HAP-1 (cell line): ENCODE results near the gene PNCK.

ENCODE experiments used
- DNase-seq, 2 experiments: peaks; one replicate each; pipeline ENCODE4 v3.0.0-alpha.2; 2016 to 2020; ENCODE audit warnings: low spot score in 2 of 2
- H3K27me3 ChIP-seq: fragments of 250-450 bp; sonication (Bioruptor Pico); 2 replicates; pipeline ENCODE4 v1.5.1; 2020; ENCODE audit warnings: low read depth, mild to moderate bottlenecking, moderate library complexity
- H3K36me3 ChIP-seq: fragments of 250-450 bp; sonication (Bioruptor Pico); replicated peaks from 2 replicates; pipeline ENCODE4 v1.5.1; 2020; ENCODE audit warnings: mild to moderate bottlenecking
- H3K4me1 ChIP-seq: fragments of 250-450 bp; sonication (Bioruptor Pico); 2 replicates; pipeline ENCODE4 v1.5.1; 2020; ENCODE audit warnings: mild to moderate bottlenecking
- H3K4me3 ChIP-seq: fragments of 250-450 bp; sonication (Bioruptor Pico); 2 replicates; pipeline ENCODE4 v1.5.1; 2020; ENCODE audit warnings: mild to moderate bottlenecking, moderate library complexity
- H3K9me3 ChIP-seq: fragments of 250-450 bp; sonication (Bioruptor Pico); 2 replicates; pipeline ENCODE4 v1.5.1; 2020; ENCODE audit warnings: mild to moderate bottlenecking, moderate library complexity
- in situ Hi-C: fragments of 300-500 bp; cut with MboI; formaldehyde crosslinking; loops from 3 replicates; pipeline ENCODE4 v1.14.3; 2020; ENCODE audit warnings: low sequenced_read_pairs, inconsistent platforms, mixed read lengths

Gene PNCK

DNA sequence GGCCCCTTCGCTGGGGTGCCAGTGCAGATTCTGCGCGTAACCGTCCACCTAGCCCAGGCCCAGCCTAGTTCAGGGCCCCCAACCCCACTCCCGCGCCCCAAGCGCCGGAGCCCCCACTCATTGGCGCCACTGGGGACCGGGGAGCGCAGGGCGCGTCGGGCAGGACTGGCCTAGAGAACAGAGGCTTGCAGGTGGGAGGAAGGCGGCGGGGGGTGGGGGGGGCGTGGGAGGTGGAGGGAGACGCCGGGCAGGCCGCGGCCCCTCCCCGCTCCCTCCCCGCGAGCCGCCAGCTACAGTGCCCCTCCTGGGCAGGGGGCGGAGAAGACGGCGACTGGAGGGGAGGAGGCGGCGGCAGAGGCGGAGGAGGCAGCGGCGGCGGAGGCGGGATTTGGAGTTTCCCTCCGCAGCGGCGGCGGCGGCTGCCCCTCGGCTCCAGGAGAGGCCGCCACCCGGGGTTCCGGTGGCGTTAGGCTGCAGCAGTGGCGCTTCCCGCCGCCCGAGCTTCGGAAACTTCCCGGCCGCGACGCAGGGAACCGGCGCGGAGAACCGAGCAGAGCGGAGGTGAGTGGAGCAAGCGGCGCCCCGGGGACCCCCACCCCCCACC, 31.5 kb downstream of the PNCK start:
- H3K9me3 ChIP-seq = no peaks in the 10 kb centered on the region
- peak; percentile 62 to 85 for DNase-seq
- H3K4me3 ChIP-seq = peak overlapping the region; percentile 40
- H3K27me3 ChIP-seq = no peaks in the 10 kb centered on the region
- no peaks in the 10 kb centered on the region for H3K36me3 ChIP-seq
- peaks cover 22% of the 10 kb centered on the region for H3K4me1 ChIP-seq
- in situ Hi-C loops = no loop called here

- peak; percentile 55 to 76 for DNase-seq
- in situ Hi-C loops = no loop called here
- Histone ChIP-seq H3K4me3 (peak overlapping the region; percentile 40), H3K4me1 (peaks cover 20% of the 10 kb centered on the region), H3K36me3 (no peaks in the 10 kb centered on the region), H3K9me3 (no peaks in the 10 kb centered on the region), H3K27me3 (no peaks in the 10 kb centered on the region)
These were observed 32.0 kb downstream of the PNCK start for GRCh38 chrX:153641627-153642026.

DNA sequence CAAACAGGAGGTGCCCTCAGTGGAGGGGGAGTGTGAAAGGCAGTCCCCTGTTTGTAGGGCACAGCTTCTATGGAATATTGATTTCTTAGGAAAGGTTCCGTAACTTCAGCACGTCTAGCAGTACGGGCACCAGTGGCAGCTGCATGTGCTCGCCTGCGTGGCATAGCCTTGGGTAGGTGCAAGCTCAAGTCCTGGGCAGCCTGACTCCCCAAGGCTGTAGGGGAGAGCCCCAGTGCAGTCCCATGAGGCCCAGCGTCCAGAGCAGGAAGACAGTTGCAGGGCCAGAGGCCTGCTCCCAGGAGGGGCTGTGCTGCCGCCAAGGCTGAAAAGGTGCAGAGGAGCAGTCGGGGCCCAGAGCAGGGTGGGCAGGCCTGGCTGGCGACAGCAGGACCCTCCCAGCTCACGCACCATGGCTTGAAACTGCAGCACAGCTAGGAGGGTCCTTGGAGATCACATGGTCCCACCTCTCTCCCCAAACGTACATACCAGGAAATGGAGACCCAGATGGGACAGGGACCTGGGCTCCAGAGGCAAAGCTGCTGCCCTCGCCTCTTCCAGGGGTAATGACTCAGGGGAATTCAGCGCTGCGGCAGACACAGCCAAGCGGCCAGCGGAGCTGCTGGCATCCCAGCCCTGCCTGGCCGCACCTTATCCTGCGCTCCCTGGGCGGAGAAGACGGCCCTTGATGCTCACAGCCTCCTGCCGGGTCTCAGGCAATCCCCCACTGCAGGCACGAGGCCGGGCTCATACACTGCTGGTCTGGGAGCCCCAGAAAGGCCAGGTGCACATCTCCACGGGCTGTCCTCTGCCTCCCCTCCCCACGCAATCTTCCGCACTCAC, 32.7 kb downstream of the PNCK start:
- no peak for DNase-seq
- in situ Hi-C loops = no loop called here
- Histone ChIP-seq H3K9me3 (no peaks in the 10 kb centered on the region), H3K4me3 (no peak overlapping the region), H3K27me3 (no peaks in the 10 kb centered on the region), H3K36me3 (no peaks in the 10 kb centered on the region), H3K4me1 (peaks cover 18% of the 10 kb centered on the region)

DNA sequence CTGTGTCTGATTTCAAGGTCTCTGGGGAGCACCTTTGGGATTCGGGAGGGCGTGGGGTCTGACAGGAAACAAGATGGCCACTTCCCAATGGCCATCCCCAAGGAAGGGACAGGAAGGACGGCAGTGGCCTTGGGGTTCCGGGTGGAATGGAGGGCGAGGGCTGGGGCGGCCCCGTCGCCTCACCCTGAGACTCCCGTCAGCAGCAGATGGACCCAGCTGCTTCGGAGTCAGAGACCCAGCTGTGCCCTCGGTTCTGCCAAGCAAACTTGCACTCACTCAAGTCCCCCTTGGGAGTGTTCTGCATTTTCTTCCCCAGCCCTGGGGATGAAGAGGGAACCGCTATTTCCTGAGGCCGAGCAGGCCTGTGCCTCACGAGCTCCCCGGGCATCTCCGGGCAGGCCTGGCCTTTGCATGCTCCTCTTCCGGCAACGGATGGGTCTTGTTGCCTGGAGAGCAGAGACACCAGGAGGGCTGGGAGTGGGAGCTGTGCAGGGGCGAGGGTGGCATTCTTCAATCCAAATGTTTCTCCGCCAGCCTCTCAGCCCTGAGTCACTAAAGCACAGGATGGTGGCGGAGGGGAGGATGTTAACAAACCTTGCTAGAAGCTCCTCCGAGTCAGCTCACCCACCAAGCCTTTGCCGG, 33.4 kb downstream of the PNCK start:
- Histone ChIP-seq H3K4me3 (no peak overlapping the region), H3K27me3 (no peaks in the 10 kb centered on the region), H3K4me1 (peaks cover 18% of the 10 kb centered on the region), H3K9me3 (no peaks in the 10 kb centered on the region), H3K36me3 (no peaks in the 10 kb centered on the region)
- in situ Hi-C loops = no loop called here
- DNase-seq = no peak

- DNase-seq = no peak
- H3K4me1 ChIP-seq = peaks cover 14% of the 10 kb centered on the region
- H3K27me3 ChIP-seq = no peaks in the 10 kb centered on the region
These were observed 34.2 kb downstream of the PNCK start for GRCh38 chrX:153639177-153640044.

GRCh38 chrX:153638436-153639176, 35.0 kb downstream of the PNCK start:
- no peak for DNase-seq
- H3K4me3 ChIP-seq = no peak overlapping the region
- no peaks in the 10 kb centered on the region for H3K9me3 ChIP-seq
- no peaks in the 10 kb centered on the region for H3K36me3 ChIP-seq
- in situ Hi-C loops = no loop called here
- H3K4me1 ChIP-seq = peaks cover 10% of the 10 kb centered on the region
- no peaks in the 10 kb centered on the region for H3K27me3 ChIP-seq

More at GRCh38 chrX:153639177-153640044, 34.2 kb downstream of the PNCK start:
- Histone ChIP-seq H3K9me3 (no peaks in the 10 kb centered on the region), H3K36me3 (no peaks in the 10 kb centered on the region), H3K4me3 (no peak overlapping the region)
- in situ Hi-C loops = no loop called here

DNA sequence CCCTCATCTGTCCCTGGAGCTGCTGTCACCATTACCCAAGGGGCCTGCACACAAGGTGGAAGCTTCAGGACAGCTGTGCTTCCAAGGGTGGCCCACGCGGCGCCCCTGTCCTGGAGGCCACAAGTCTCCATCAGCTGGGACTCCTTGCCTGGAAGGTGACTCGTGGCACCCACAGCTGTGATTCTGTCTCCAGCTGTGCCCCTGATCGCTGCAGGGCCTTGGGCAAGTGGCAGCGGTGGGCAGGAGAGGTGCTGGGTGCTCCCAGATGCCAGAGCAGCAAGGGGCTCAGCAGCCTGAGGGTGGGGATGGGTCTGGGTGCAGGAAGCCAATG, 35.6 kb downstream of the PNCK start:
- Histone ChIP-seq H3K36me3 (no peaks in the 10 kb centered on the region), H3K4me3 (no peak overlapping the region), H3K27me3 (no peaks in the 10 kb centered on the region), H3K4me1 (peaks cover 5% of the 10 kb centered on the region), H3K9me3 (no peaks in the 10 kb centered on the region)
- no peak for DNase-seq
- in situ Hi-C loops = no loop called here

DNA sequence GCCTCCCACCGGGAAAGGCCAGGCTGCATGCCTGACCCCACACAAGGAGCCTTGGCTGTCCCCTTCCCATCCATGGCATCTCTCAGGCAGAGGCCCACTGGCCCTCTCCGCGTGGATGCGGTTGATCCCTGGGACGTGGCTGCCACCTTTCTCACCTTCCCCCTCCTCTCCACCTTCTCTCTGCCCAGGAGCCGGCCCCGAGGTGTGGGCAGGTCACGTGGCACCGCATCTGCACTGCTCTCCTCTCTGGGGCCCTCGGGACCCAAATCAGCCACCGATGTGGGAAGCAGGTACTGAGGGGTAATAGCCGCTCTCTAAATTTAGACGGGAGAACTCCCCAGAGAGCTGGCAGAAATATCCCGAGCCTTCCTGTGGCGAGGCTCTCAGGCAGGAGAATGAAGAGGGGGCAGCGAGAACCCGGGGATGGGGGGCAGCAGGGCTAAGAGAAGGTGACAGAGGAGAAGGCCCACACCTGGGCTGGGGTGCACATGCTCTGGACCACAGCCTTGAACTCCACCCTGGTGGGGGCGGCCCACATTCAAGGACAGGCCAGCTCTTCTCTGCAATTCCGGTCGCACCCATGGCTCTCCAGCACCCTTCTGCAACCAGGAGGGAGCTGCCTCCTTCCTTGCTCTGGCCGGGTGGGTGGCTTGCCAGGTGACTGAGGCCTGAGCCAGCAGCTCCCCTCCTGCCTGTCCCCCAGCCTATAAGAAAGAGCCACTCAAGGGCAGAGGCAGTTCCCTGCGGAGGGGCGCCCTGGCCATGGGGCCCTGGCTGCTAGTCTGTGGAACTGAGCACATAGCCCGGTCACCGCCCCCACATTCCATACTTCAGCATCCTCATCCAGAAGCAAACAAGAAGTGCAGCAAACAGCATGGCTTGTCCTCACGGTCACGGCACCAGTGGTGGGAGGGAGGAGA, 36.2 kb downstream of the PNCK start:
- Histone ChIP-seq H3K36me3 (no peaks in the 10 kb centered on the region), H3K4me3 (no peak overlapping the region), H3K27me3 (no peaks in the 10 kb centered on the region), H3K9me3 (no peaks in the 10 kb centered on the region), H3K4me1 (peaks cover 5% of the 10 kb centered on the region)
- DNase-seq = no peak
- in situ Hi-C loops = no loop called here

GRCh38 chrX:153636716-153637115, 36.9 kb downstream of the PNCK start:
- H3K4me1 ChIP-seq = peaks cover 3% of the 10 kb centered on the region
- H3K27me3 ChIP-seq = no peaks in the 10 kb centered on the region
- no peaks in the 10 kb centered on the region for H3K36me3 ChIP-seq
- DNase-seq = no peak
- H3K4me3 ChIP-seq = no peak overlapping the region
- in situ Hi-C loops = no loop called here
- H3K9me3 ChIP-seq = no peaks in the 10 kb centered on the region

- DNase-seq = peak in 1 of 2 experiments; percentile 76
- Histone ChIP-seq H3K36me3 (no peaks in the 10 kb centered on the region), H3K9me3 (peaks cover under 1% of the 10 kb centered on the region; the same call in 1 of the 2 replicates), H3K27me3 (no peaks in the 10 kb centered on the region), H3K4me3 (no peak overlapping the region), H3K4me1 (no peaks in the 10 kb centered on the region)
- in situ Hi-C loops = no loop called here
These were observed 37.6 kb downstream of the PNCK start for GRCh38 chrX:153635788-153636668.

DNA sequence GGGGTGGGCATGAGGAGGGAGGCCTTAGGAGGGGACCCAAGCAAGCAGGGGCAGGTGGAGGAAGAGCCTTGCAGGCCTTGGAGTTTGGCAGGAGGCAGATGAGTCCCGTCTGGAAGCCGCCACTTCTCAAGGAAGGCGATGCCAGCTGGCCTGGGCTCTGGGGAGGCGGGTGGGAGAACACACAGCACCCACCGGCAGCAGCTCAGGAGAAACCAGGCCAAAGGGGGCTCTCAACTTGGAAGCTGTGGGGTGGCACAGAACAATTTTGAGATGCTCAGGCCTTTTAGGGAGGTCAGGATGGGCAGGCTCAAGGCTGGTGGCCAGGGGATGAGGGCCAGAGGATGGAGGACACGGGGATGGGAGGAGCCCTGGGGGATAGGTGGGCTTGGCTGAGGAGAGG, 38.2 kb downstream of the PNCK start:
- H3K9me3 ChIP-seq = peaks cover 4% of the 10 kb centered on the region; the same call in 1 of the 2 replicates
- no peaks in the 10 kb centered on the region for H3K27me3 ChIP-seq
- in situ Hi-C loops = no loop called here
- H3K36me3 ChIP-seq = no peaks in the 10 kb centered on the region
- H3K4me1 ChIP-seq = no peaks in the 10 kb centered on the region
- no peak for DNase-seq
- H3K4me3 ChIP-seq = no peak overlapping the region
